ENCODE measurements around the gene MICALL2.

The MICALL2 gene

GRCh38 chr7:1410992-1411391 lies 48.3 kb downstream of the MICALL2 start:
- ChIA-PET POLR2A (no interaction called here), CTCF (interaction anchor here (1.0 to 3.1 kb wide), 3 partner anchors 185 to 235 kb away, joined by 4 to 12 read pairs (median 11); no protein-coding TSS in a partner anchor)

GRCh38 chr7:1409555-1409954 lies 49.7 kb downstream of the MICALL2 start:
- no peak overlapping the region for H3K27ac ChIP-seq (ENCODE audit: extremely low read depth, low read depth, low read length)
- H3K9me3 ChIP-seq (ENCODE audit: control insufficient read depth, insufficient read depth, low read depth, low read length): no peaks in the 10 kb centered on the region
- TF ChIP-seq ZNF19 (tag by site-specific recombination; IDR thresholded peaks at IDR 0.05; ENCODE audit: low read depth) (no peak), ZNF701 (tag by site-specific recombination; IDR thresholded peaks at IDR 0.05) (no peak), ZFHX2 (tag by site-specific recombination; conservative IDR thresholded peaks at IDR 0.05) (0 out of 2 replicates have a peak, but pooled peaks have one; percentile 31), WT1 (tag by site-specific recombination; IDR thresholded peaks at IDR 0.05) (no peak), SP7 (tag by site-specific recombination; IDR thresholded peaks at IDR 0.05) (no peak), ZNF510 (tag by site-specific recombination; IDR thresholded peaks at IDR 0.05; ENCODE audit: insufficient replicate concordance) (no peak), ZNF623 (tag by site-specific recombination; IDR thresholded peaks at IDR 0.05) (no peak), ZNF266 (tag by site-specific recombination; IDR thresholded peaks at IDR 0.05; ENCODE audit: low read depth) (no peak), EGR2 (tag by site-specific recombination; IDR thresholded peaks at IDR 0.05; ENCODE audit: low read depth) (peak; percentile 23; the same call in 1 of the 2 replicates), ZNF654 (tag by site-specific recombination; IDR thresholded peaks at IDR 0.05; ENCODE audit: low read depth) (no peak)
- ChIA-PET CTCF (interaction anchor here (0.6 to 3.1 kb wide), 5 partner anchors 41 to 417 kb away, joined by 3 to 12 read pairs (median 4); no protein-coding TSS in a partner anchor), POLR2A (no interaction called here)
- H3K4me1 ChIP-seq (ENCODE audit: control insufficient read depth, insufficient read depth, low read length): no peaks in the 10 kb centered on the region
- no peak overlapping the region for H3K4me3 ChIP-seq (ENCODE audit: low read depth, low read length)
- no peaks in the 10 kb centered on the region for H3K36me3 ChIP-seq (ENCODE audit: control insufficient read depth in 2 of 2, insufficient read depth in 1 of 2, low read length in 2 of 2)

More at GRCh38 chr7:1410992-1411391, 48.3 kb downstream of the MICALL2 start:
- Histone ChIP-seq H3K4me3 (ENCODE audit: low read depth, low read length) (no peak overlapping the region), H3K36me3 (ENCODE audit: control insufficient read depth in 2 of 2, insufficient read depth in 1 of 2, low read length in 2 of 2) (no peaks in the 10 kb centered on the region), H3K27ac (ENCODE audit: extremely low read depth, low read depth, low read length) (no peak overlapping the region), H3K4me1 (ENCODE audit: control insufficient read depth, insufficient read depth, low read length) (no peaks in the 10 kb centered on the region), H3K9me3 (ENCODE audit: control insufficient read depth, insufficient read depth, low read depth, low read length) (no peaks in the 10 kb centered on the region)
- TF ChIP-seq ZNF785 (tag by site-specific recombination; IDR thresholded peaks at IDR 0.05): no peak
- TF ChIP-seq ZNF350 (tag by site-specific recombination; IDR thresholded peaks at IDR 0.05): no peak
- TF ChIP-seq ZFP69B (tag by site-specific recombination; IDR thresholded peaks at IDR 0.05): no peak
- TF ChIP-seq ZNF580 (tag by site-specific recombination; IDR thresholded peaks at IDR 0.05): no peak
- no peak for TF ChIP-seq IKZF3 (tag by site-specific recombination; IDR thresholded peaks at IDR 0.05)
- TF ChIP-seq ZNF585B (tag by site-specific recombination; IDR thresholded peaks at IDR 0.05): no peak
- TF ChIP-seq ZNF558 (tag by site-specific recombination; IDR thresholded peaks at IDR 0.05): no peak
- TF ChIP-seq INSM2 (tag by site-specific recombination; IDR thresholded peaks at IDR 0.05): no peak
- TF ChIP-seq ZNF626 (tag by site-specific recombination; IDR thresholded peaks at IDR 0.05): no peak
- no peak for TF ChIP-seq ZNF146 (tag by site-specific recombination; IDR thresholded peaks at IDR 0.05)
- no peak for TF ChIP-seq ZNF624 (tag by site-specific recombination; IDR thresholded peaks at IDR 0.05)
- no peak for TF ChIP-seq ZNF704 (tag by site-specific recombination; IDR thresholded peaks at IDR 0.05)
- no peak for TF ChIP-seq ZNF398 (tag by site-specific recombination; IDR thresholded peaks at IDR 0.05)
- TF ChIP-seq FEZF1 (tag by site-specific recombination; IDR thresholded peaks at IDR 0.05): no peak
- TF ChIP-seq ZNF121 (tag by site-specific recombination; IDR thresholded peaks at IDR 0.05): no peak
- no peak for TF ChIP-seq ZNF701 (tag by site-specific recombination; IDR thresholded peaks at IDR 0.05)
- TF ChIP-seq ZIC2 (tag by site-specific recombination; IDR thresholded peaks at IDR 0.05): no peak
- no peak for TF ChIP-seq ZNF324 (tag by site-specific recombination; IDR thresholded peaks at IDR 0.05)
- TF ChIP-seq ZNF175 (tag by site-specific recombination; IDR thresholded peaks at IDR 0.05): no peak

All from HEK293 (cell line).